ENCODE data around the gene SLAMF1.

The SLAMF1 gene

GRCh38 chr1:160607011-160607671 is 39.7 kb downstream of the SLAMF1 start:
- in situ Hi-C loops (cut with MboI; ENCODE audit: low sequenced_read_pairs, unreplicated experiment), result loop anchor here (5.0 kb wide), 2 partner anchors 60 to 180 kb away; no protein-coding TSS in a partner anchor

GRCh38 chr1:160606611-160607010 is 40.2 kb downstream of the SLAMF1 start:
- in situ Hi-C loops (cut with MboI; ENCODE audit: low sequenced_read_pairs, unreplicated experiment), result loop anchor here (5.0 kb wide), 2 partner anchors 59 to 179 kb away; no protein-coding TSS in a partner anchor
- TF ChIP-seq CTCF (IDR thresholded peaks at IDR 0.05; ENCODE audit: borderline replicate concordance, control extremely low read depth, extremely low read depth, insufficient read depth, missing control alignments), result no peak
- no peak for DNase-seq (ENCODE audit: low spot score)

More at GRCh38 chr1:160607011-160607671, 39.7 kb downstream of the SLAMF1 start:
- peak; percentile 63 for TF ChIP-seq CTCF (IDR thresholded peaks at IDR 0.05; ENCODE audit: borderline replicate concordance, control extremely low read depth, extremely low read depth, insufficient read depth, missing control alignments)
- peak; percentile 46 for DNase-seq (ENCODE audit: low spot score)

- no peak for TF ChIP-seq CTCF (IDR thresholded peaks at IDR 0.05; ENCODE audit: borderline replicate concordance, control extremely low read depth, extremely low read depth, insufficient read depth, missing control alignments)
- no peak for DNase-seq (ENCODE audit: low spot score)
- in situ Hi-C loops (cut with MboI; ENCODE audit: low sequenced_read_pairs, unreplicated experiment), result loop anchor here (5.0 kb wide), 2 partner anchors 59 to 179 kb away; no protein-coding TSS in a partner anchor
These were observed 40.9 kb downstream of the SLAMF1 start for GRCh38 chr1:160605792-160606479.

- in situ Hi-C loops (cut with MboI; ENCODE audit: low sequenced_read_pairs, unreplicated experiment), result loop anchor here (5.0 kb wide), 2 partner anchors 58 to 178 kb away; no protein-coding TSS in a partner anchor
- no peak for TF ChIP-seq CTCF (IDR thresholded peaks at IDR 0.05; ENCODE audit: borderline replicate concordance, control extremely low read depth, extremely low read depth, insufficient read depth, missing control alignments)
- no peak for DNase-seq (ENCODE audit: low spot score)
These were observed 41.6 kb downstream of the SLAMF1 start for GRCh38 chr1:160605205-160605604.

GRCh38 chr1:160597705-160598104 is 49.1 kb downstream of the SLAMF1 start:
- in situ Hi-C loops (cut with MboI; ENCODE audit: low sequenced_read_pairs, unreplicated experiment), result no loop called here
- TF ChIP-seq CTCF (IDR thresholded peaks at IDR 0.05; ENCODE audit: borderline replicate concordance, control extremely low read depth, extremely low read depth, insufficient read depth, missing control alignments), result no peak
- DNase-seq (ENCODE audit: low spot score), result no peak

- in situ Hi-C loops (cut with MboI; ENCODE audit: low sequenced_read_pairs, unreplicated experiment), result no loop called here
- TF ChIP-seq CTCF (IDR thresholded peaks at IDR 0.05; ENCODE audit: borderline replicate concordance, control extremely low read depth, extremely low read depth, insufficient read depth, missing control alignments), result no peak
- no peak for DNase-seq (ENCODE audit: low spot score)
These were observed 49.8 kb downstream of the SLAMF1 start for GRCh38 chr1:160597051-160597450.
